Ramos (cell line): ENCODE results near the gene DZIP1L.
"Not testable (repeated sequence)": the region's sequence is repeated elsewhere in the genome, so short reads cannot be mapped to it uniquely, and the experiment has no call there.

Source experiments
- in situ Hi-C: fragments of 300-500 bp; cut with MboI; formaldehyde crosslinking; loops from one replicate; pipeline ENCODE4 v1.14.3; 2022; ENCODE audit warnings: low sequenced_read_pairs; ENCODE audit not compliant: unreplicated experiment

The DZIP1L gene, protein sequence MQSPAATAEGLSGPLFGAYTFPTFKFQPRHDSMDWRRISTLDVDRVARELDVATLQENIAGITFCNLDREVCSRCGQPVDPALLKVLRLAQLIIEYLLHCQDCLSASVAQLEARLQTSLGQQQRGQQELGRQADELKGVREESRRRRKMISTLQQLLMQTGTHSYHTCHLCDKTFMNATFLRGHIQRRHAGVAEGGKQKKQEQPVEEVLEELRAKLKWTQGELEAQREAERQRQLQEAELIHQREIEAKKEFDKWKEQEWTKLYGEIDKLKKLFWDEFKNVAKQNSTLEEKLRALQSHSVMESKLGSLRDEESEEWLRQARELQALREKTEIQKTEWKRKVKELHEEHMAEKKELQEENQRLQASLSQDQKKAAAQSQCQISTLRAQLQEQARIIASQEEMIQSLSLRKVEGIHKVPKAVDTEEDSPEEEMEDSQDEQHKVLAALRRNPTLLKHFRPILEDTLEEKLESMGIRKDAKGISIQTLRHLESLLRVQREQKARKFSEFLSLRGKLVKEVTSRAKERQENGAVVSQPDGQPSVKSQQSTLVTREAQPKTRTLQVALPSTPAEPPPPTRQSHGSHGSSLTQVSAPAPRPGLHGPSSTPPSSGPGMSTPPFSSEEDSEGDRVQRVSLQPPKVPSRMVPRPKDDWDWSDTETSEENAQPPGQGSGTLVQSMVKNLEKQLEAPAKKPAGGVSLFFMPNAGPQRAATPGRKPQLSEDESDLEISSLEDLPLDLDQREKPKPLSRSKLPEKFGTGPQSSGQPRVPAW

DNA sequence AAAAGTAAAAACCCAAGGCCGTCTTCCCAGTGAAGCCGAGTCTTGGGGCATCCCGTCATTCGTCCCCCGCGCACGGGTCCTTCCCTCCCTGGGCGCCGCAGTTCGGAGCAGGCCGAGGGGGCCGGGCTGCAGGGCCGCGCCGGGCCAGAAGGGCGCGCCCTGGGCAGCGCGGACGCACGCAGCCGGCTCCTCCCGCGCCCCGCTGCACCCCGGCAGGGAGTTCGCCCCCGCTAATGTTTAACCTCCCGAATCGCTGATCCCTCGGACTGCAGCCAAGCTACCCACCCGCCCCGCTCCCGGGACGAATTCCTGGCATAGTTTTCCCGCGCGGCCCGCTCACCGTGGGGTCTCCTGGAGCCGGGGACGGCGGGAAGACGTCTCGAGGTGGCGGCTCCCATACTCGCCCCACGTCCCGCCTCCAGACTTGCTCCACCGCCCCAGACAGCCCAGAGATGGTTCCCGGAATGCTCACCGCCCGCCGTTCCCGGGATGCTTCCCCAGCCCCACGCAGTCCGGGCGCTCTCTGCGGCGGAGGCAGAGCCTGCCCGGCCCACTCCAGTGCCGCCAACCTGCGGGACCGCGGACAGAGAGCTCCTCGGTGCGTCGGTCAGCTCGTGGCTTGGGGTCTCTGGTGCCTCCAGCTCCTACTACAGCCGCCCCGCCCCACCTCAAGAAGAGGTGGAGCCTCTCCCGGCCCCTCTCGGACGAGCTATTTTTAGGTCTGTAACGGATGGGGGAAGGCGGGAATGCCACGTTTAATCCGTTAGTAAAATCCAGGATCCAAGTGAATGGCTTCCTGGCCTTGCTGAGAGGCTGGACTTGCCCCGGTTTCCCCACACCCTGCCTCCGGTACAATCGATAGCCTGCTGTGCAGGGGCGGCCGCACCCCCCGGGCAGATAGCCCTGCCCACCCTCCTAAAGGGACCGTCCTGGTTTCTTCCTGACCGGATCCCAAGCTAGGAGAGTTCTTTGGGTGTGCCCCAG lies at the start of gene DZIP1L:
TSS of gene DZIP1L (minus strand) at position 621 of the 984 bp plus-strand sequence. CDS start 11,637 bp downstream, outside the sequence.
- in situ Hi-C loops, result loop anchor here (5.0 kb wide), 1 partner anchor 48 kb away; no protein-coding TSS in a partner anchor

DNA sequence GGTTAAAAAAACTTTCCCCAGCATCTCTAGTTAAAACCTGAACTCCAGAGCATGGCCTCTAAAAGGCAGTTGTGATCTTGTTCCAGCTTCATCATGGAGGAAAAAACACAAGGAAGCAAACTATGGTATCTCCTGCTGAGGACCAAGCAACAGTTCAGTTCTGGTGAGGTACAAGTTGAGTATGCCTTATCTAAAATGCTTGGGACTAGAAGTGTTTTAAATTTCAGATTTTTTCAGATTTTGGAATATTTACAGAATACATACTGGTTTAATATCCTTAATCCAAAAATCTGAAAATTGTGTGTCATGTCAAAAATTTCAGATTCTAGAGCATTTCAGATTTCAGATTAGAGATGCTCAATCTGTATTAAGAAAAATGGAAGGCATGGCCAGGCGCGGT lies 49.7 kb upstream of the DZIP1L start:
- in situ Hi-C loops, result no loop called here

DNA sequence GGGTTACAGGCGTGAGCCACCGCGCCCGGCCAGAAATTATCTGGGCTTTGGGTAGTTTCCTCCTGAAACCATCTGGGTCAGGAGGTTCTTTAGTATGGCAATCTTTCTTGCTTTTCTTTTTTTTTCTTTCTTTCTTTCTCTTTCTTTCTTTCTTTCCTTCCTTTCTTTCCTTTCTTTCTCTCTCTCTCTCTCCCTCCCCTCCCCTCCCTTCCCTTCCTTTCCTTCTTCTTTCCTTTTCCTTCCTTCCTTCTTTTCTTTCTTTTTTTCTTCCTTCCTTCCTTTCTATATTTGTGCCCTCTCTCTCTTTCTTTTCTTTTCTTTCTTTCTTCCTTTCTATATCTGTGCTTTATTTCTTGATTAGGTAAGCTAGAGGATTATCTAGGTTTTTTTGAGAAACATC lies 42.3 kb upstream of the DZIP1L start:
- in situ Hi-C loops, result no loop called here

DNA sequence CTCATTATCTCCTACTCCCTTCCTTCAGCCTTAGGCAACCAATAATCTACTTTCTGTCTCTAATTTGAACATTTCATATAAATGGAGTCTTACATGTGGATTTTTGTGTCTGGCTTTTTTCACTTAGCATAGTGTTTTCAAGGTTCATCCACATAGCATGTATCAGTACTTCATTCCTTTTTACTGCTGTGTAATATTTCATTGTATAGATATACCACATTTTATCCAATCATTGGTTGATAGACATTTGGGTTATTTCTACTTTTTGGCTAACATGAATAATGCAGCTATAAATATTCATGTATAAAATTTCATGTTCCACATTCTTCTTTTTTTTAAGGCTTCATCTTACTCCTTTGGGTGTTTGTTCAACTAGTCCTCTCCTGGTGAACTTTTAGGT lies 39.1 kb upstream of the DZIP1L start:
- in situ Hi-C loops, result no loop called here

DNA sequence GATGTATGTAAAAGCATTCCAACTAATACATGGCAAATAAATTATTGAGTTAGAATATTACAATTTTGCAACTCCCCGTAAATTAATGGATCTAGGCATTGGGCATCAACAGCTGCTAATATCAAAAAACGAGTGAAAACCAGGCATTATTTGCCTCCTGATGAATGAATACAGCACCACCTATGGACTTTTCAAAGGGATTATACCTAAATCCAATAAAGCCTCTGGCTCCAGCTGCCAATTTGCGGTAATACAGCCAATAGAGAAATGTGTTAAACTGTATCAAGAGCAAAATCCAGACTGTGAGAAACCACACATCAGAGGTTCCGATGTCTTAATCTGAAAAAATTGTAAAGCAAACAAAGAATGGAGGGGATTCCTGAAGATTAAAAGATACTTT lies 33.1 kb upstream of the DZIP1L start:
- in situ Hi-C loops, result no loop called here

DNA sequence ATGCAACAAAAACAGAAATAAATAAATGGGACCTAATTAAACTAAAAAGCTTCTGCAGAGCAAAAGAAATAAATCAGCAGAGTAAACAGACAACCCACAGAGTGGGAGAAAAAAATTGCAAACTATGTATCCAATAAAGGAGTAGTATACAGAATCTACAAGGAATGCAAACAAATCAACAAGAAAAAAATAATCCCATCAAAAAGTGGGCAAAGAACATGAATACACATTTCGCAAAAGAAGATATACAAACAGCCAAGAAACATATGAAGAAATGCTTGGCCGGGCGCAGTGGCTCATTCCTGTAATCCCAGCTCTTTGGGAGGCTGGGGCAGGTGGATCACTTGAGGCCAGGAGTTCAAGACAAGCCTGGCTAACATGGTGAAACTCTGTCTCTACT lies 26.8 kb upstream of the DZIP1L start:
- in situ Hi-C loops, result not testable (repeated sequence)

DNA sequence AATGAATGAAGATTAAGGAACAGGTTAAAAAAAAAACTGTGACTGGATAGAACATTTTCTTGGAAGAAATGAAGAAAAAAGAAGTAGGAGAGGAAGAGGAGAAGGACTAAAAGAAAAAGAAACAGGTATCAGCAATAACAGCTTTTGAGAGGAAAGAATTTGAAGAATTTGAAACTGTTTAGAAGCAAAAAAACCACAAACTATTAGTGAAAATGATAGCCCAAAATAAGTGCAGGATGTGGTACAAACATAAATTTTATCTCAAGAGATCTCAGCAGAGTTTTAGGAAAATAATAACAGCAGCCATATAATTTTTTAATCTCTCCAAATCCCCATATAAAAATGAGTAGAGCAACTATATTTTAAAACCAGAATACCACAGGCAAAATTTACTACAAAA lies 25.5 kb upstream of the DZIP1L start:
- in situ Hi-C loops, result no loop called here

DNA sequence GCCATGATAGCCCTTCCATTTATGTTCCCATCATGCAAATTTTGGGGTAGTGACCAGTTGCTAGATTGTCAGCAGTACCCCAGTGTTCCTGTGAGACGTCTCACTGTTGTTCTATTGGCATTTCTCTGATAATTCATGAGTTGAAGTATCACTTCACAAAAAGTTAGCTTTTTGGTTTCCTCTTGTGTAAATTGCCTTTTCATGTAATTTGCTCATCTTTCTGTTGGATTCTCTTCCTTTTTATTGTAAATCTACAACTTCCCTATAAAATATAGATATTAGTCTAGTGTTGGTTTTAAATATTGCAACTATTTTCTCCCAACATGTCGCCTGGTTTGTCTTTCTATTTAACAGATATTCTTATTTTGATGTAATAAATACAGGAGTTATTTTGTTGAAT lies 24.3 kb upstream of the DZIP1L start:
- in situ Hi-C loops, result no loop called here

DNA sequence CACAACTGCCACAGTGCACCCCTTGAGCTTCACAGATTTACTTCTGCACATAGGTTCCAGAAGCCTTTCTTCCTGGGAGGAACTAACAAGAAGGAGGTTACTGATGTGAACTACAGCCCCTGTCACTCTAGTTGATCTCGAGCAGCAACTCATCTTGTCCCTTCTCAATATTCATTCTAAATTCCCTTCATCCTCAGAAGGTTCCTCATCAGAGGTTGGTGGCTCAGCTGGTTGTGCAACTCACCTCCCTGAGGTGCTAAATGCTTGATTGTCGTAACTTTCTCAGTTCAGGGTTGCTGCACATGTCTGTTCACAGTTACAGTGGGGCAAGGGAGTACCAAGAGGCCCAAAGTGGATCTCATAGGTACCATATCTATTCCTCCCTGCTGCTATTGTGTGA lies 22.5 kb upstream of the DZIP1L start:
- in situ Hi-C loops, result no loop called here

DNA sequence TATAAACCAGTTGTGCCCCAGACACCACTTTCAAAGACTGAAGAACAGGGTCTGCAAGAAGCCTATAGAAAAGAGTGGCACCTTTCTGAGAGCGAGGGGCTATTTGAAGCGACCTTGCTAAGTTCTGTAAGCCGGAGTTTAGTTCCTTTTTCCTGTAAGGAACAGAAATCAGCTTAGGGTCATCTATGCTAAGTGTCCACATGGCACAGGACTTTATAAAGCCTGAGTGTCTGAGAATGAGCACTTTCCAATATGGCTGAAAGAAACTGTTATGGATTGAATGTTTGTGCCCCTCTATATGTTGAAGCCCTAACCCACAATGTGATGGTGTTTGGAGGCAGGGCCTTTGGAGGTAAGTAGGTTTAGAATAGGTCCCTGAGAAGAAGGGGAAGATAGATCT lies 20.8 kb upstream of the DZIP1L start:
- in situ Hi-C loops, result no loop called here

DNA sequence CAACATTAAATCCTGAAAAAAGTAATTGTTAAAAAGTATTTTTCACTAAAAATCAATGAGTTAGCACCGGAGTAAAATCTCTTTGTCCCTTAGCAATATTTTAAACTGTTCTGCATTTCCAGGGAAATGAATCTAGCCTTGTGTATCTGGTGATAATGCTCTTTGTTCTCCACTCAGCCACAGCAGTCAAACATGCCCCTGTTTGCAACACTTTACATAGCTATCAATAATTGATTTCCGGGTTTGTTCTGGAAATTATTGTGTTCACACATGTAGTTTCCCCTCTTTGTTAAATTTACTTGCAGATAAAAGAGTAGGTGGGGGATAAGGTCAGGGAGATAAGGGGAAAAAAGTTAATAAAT lies 20.4 kb upstream of the DZIP1L start:
- in situ Hi-C loops, result no loop called here

DNA sequence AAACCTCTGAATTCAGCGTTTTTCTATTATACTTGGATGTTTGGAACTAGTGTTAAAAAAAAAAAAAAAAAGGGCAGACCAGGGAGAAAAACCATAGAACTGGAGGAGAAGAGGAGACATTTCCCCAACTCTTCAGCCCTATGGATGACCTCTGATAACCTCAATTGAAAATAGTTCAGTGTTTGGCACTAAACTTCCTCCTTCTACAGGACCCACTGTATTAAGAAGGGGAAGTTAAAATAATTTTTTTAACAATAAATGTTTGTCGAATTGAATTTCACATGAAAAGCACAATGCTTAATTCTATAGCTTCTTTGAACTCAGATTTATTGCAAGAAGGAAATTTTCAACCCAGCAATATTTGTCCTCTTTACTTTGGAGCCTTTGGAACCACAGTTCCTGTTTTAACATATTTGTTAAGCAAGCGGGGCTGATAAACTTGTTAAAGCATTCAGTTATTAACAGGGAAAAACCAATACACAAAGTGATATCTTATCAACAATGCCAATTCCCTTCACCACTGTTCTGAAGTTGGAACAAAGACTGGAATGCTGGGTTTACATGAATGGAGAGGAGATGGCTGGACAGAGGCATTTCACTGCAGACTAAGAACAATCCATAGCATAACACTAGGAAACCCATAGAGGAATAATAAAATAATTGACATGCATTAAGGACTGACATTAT lies 19.9 kb upstream of the DZIP1L start:
- in situ Hi-C loops, result no loop called here

DNA sequence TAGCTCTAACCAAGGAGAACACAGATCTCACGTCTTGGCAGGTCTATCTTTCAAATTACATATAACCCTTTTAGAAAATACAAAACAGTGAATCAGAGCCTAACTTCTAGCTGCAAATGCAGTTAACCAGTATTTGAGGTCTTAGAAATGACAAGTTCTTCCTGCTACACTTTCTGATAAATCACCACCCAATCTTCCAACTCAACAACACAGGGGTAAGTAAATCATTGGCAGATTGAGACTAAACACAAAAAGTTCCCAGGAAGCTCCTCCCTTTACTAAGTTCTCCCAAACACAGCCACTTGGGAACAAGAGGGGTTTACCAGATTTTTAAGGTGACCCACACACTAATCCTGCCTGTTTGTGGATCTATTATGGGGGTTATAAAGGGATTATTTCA lies 16.8 kb upstream of the DZIP1L start, which contains the start of gene A4GNT:
TSS of gene A4GNT (minus strand) at position 152 of the 400 bp plus-strand sequence. CDS start 1,134 bp downstream, outside the sequence.
- in situ Hi-C loops, result no loop called here

DNA sequence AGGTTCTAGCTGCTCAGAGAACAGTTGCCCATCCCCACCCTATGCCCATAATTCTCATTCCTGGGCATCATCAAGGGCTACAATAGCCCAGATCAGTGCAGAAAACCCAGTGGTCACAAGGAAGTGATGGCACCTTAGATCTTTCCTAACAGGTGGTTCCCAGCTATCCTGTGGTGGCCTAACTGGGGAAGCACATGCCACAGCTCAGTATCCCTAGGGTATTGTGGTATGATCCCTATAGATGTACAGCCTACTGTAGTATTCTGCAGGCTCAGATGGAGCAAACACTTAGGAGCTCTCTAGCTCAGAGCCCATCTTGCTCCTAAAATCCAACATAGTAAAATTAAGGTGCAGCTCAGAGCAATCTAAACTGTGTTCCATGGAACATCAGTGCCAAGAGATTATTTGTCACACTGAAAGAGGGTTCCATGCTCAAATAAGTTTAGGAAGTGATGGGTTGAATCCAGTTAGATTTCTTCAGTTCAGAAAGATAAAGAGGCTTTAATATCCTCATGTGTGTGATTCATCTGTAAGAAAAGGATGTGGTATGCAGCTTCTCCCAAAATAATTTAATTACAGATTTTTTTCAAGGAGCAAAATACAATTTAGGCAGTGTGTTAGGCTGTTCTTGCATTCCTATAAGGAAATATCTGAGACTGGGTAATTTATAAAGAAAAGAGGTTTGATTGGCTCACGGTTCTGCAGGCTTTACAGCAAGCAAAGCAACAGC lies 12.4 kb upstream of the DZIP1L start:
- in situ Hi-C loops, result no loop called here

DNA sequence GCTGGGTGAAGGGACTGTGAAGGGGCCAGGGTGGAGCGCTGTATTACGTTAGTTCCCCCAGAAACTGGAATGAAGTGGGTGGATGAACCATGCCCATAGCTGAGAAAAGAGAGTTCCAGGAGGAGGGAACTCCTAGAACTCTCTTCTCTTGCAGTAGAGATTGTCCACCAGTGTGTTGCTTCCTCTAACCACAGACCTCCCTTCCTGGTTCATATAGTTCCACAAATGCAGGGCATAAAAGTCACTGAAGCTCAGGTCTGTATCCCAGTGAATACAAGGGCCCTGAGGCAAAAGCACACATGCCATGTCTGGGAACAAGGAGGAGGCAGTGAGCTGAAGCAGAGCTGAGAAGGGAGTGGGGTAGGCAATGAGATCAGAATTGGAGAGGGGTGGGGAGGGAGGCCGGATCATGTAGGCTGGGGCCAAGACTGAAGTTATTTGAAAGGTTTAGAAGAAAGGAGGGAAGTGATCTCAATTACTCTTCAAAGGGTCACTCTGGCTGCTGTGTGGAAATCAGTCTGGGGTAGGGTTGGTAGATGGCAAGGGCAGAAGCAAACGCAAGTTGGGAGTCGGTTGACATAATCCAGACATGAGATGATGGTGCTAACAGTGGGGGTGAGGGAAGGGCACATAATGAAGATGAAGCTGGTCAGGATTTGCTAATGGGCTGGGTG lies 10.3 kb upstream of the DZIP1L start:
- in situ Hi-C loops, result no loop called here

DNA sequence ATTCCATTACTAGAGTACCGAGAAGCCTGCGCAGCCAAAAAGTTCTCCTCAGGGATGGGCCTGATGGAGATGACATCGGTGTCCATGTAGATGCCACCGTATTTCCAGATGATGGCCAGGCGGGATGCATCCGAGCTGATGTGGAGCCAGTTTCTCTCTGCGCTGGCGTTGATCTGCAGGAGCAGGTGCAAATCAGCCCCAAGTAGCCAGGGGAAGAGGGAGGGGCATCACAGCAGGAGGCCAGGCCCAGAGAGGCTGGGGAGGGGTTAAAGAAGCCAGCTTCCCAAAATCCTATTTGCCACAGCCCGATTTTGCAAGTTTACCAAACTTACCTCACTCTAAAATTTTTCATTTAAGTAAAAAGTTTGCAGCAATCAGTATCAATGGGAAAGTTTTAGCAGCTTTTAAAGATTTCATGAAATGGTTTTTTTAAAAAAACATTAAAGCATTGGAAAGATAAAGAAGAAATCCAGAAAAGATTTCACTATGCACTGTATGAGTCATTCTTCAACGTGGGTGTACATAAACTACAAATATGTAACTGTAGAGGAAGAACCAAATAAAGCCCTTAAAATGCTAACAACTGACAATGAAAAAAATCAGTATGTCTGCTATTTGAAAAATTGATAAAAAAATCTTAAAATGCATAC lies 9.4 kb upstream of the DZIP1L start:
- in situ Hi-C loops, result no loop called here

DNA sequence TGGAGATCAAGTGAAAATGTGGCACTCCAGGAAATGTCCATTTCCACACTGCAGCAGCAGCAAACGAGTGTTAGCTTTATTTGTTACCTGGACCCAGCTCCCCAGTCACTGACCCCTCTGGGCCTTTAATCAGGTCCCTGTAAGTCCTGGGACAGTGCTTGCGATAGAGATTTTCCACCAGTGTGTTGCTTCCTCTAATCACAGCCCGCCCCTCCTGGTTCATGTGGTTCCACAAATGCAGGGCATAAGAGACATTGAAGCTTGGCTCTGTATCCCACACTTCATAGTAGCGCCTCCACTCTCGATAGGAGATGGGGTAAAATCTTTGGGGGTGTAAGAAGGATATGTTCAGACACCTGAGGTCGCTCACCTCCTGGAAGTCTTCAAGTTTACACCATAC lies 8.8 kb upstream of the DZIP1L start:
- in situ Hi-C loops, result no loop called here

DNA sequence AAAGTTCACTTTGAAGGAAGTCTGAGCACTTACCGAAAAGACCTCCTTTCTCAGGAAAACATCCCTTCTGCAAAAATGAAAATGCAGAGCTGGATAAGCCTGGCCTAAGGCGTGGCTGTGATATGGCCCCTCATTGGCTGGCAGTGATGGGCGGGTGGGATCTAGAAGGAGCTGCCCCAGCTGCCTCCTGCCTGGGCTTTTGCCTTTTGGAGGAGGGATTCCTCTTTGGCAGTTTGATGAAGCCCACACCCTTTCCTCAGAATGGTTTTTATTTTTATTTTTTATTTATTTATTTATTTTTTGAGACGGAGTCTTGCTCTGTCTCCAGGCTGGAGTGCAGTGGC lies 4.0 kb upstream of the DZIP1L start:
- in situ Hi-C loops, result loop anchor here (5.0 kb wide), 1 partner anchor 52 kb away; no protein-coding TSS in a partner anchor
